Activated naive CD4-positive, alpha-beta T cell treated with anti-CD3 and anti-CD28 coated beads, Interleukin-2, amount 50 U/mL, for 24 hours (primary cell): ENCODE measurements around the gene ATF7.

Experiments
- H3K27ac Mint-ChIP-seq: one replicate; pipeline ENCODE4 v1.8.0; 2021; ENCODE audit warnings: mild to moderate bottlenecking, mixed read lengths
- H3K27me3 Mint-ChIP-seq: one replicate; pipeline ENCODE4 v1.8.0; 2021; ENCODE audit warnings: mixed read lengths
- H3K36me3 Mint-ChIP-seq: one replicate; pipeline ENCODE4 v1.8.0; 2021; ENCODE audit warnings: mixed read lengths
- H3K4me1 Mint-ChIP-seq: one replicate; pipeline ENCODE4 v1.8.0; 2021; ENCODE audit warnings: mixed read lengths
- H3K4me3 Mint-ChIP-seq: one replicate; pipeline ENCODE4 v1.8.0; 2021; ENCODE audit warnings: mild to moderate bottlenecking, mixed read lengths
- H3K9me3 Mint-ChIP-seq: one replicate; pipeline ENCODE4 v1.8.0; 2021; ENCODE audit warnings: mixed read lengths

ATF7 gene

GRCh38 chr12:53499266-53500141 lies 126.7 kb downstream of the ATF7 start, which contains the start of gene MAP3K12:
TSS of gene MAP3K12 (minus strand) at chr12:53499458. CDS start at chr12:53487391, 12,067 bp downstream.
- peak within 1 kb of the TSS; percentile 94 for H3K27ac Mint-ChIP-seq
- peaks cover 46% of the 10 kb centered on the region for H3K4me1 Mint-ChIP-seq
- H3K27me3 Mint-ChIP-seq, result no peaks in the 10 kb centered on the region
- H3K36me3 Mint-ChIP-seq, result no peaks in the 10 kb centered on the region
- peak within 1 kb of the TSS; percentile 91 for H3K4me3 Mint-ChIP-seq
- H3K9me3 Mint-ChIP-seq, result no peaks in the 10 kb centered on the region

DNA sequence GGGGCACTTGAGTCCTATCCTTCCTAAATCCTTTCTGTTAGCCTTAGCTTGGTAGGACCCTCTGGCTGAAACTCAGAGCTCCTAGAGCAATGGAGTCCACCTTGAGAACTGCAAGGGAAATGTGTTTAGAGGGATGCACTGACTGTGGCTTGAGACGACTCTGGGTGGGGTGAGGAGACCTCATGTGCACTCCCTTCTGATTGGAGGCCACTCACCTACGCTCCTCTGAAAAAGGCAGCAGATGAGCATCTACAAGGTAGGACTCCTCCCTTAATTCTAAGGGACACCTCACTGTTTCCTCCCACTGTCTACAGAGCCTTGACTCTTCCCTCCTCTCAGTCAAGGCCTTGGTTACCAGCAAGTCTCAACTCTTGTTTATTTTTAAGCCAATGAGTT lies 127.9 kb downstream of the ATF7 start:
- peak overlapping the region; percentile 84 for H3K27ac Mint-ChIP-seq
- no peaks in the 10 kb centered on the region for H3K27me3 Mint-ChIP-seq
- H3K9me3 Mint-ChIP-seq, result no peaks in the 10 kb centered on the region
- H3K4me3 Mint-ChIP-seq, result peak overlapping the region; percentile 91
- no peaks in the 10 kb centered on the region for H3K36me3 Mint-ChIP-seq
- H3K4me1 Mint-ChIP-seq, result peaks cover 54% of the 10 kb centered on the region

- Mint-ChIP-seq H3K36me3 (no peaks in the 10 kb centered on the region), H3K4me3 (no peak overlapping the region), H3K27ac (peak overlapping the region; percentile 55), H3K4me1 (peaks cover 53% of the 10 kb centered on the region), H3K27me3 (no peaks in the 10 kb centered on the region), H3K9me3 (no peaks in the 10 kb centered on the region)
Observed at GRCh38 chr12:53497461-53497860, 128.7 kb downstream of the ATF7 start.

DNA sequence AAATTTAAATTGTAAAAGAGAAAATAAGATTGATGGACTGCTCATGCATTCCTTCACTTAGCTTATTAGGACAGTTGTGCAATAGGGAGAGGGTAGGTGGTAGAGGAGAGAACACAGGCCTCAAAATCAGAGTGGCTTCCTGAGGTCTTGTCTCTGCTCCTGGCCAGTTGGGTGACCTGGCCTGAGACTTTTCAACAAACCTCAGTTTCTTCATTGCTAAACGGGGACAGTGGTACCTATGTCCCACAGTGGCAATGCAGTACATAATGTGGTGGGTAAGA lies 129.5 kb downstream of the ATF7 start:
- Mint-ChIP-seq H3K4me3 (no peak overlapping the region), H3K36me3 (no peaks in the 10 kb centered on the region), H3K27ac (peak overlapping the region; percentile 8), H3K27me3 (no peaks in the 10 kb centered on the region), H3K9me3 (no peaks in the 10 kb centered on the region), H3K4me1 (peaks cover 54% of the 10 kb centered on the region)

DNA sequence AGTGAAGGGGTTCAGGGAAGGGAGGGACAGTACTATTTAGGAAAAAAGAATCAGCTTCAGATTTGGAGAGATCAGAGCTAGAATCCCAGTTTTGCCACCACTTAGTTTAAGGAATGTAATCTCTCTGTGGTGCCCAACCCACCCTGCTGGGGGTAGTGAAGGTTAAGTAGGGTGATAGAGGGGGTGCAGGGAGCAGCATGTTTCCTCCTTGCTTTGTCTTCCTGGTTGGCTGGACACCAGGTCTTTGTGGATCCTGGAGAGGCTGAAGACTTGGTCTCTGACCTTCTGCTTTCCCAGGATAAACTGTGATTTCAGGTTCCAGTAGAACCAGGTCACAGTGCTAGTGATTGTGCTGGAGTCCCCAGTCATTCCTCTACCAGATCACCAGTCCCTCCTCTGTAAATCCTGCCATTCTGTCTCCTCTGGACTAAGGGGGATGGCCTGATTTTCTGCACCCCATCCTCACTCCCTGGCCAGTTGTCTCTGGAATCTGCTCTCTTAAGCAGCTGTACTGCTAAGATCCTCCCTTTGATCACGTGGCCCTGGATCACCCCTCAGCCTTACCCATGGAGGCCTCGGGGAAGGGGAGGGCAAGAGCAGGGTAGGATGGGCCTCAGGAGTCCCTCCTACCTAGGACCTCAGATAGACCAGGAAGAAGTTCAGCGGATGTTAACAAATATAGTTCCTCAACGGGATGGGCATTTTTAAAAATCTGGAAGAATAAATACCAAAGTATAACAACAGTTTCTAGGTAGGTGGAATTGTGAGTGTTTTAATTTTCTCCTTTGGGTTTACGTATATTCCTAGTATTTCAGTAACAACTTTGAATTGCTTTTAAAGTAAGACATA lies 130.1 kb downstream of the ATF7 start:
- Mint-ChIP-seq H3K27me3 (no peaks in the 10 kb centered on the region), H3K36me3 (no peaks in the 10 kb centered on the region), H3K4me3 (no peak overlapping the region), H3K27ac (peak overlapping the region; percentile 8), H3K9me3 (no peaks in the 10 kb centered on the region), H3K4me1 (peaks cover 54% of the 10 kb centered on the region)

- Mint-ChIP-seq H3K9me3 (no peaks in the 10 kb centered on the region), H3K4me1 (peaks cover 44% of the 10 kb centered on the region), H3K27me3 (no peaks in the 10 kb centered on the region), H3K27ac (peak overlapping the region; percentile 96), H3K4me3 (peak overlapping the region; percentile 94), H3K36me3 (no peaks in the 10 kb centered on the region)
Observed at GRCh38 chr12:53493610-53494391, 132.4 kb downstream of the ATF7 start.

GRCh38 chr12:53492830-53493609 lies 133.2 kb downstream of the ATF7 start:
- H3K27me3 Mint-ChIP-seq, result no peaks in the 10 kb centered on the region
- no peaks in the 10 kb centered on the region for H3K36me3 Mint-ChIP-seq
- H3K4me3 Mint-ChIP-seq, result peak overlapping the region; percentile 94
- H3K4me1 Mint-ChIP-seq, result peaks cover 36% of the 10 kb centered on the region
- no peaks in the 10 kb centered on the region for H3K9me3 Mint-ChIP-seq
- peak overlapping the region; percentile 96 for H3K27ac Mint-ChIP-seq

DNA sequence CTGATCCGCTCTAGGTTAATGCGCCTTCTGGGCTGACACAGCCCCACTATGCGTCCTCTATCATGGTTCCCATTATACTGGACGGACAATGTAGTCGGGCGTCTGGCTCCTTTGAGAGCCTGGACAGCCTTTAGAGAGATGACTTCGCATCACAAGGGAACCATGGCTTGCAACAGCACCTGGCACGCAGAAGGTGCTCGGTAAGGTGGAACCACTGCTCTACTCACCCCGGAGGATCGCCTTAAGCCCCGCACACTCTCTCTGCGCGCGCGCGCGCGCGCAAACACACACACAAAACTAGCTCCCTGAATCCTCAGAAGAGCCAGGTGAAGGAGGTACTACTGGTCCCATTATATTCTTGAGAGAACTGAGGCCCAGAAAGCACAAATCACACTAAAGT lies 134.0 kb downstream of the ATF7 start:
- H3K4me3 Mint-ChIP-seq, result peak overlapping the region; percentile 94
- peaks cover 28% of the 10 kb centered on the region for H3K4me1 Mint-ChIP-seq
- no peaks in the 10 kb centered on the region for H3K9me3 Mint-ChIP-seq
- peak overlapping the region; percentile 80 for H3K27ac Mint-ChIP-seq
- H3K27me3 Mint-ChIP-seq, result no peaks in the 10 kb centered on the region
- H3K36me3 Mint-ChIP-seq, result no peaks in the 10 kb centered on the region

GRCh38 chr12:53489242-53489864 lies 136.8 kb downstream of the ATF7 start:
- Mint-ChIP-seq H3K27me3 (no peaks in the 10 kb centered on the region), H3K4me3 (no peak overlapping the region), H3K9me3 (no peaks in the 10 kb centered on the region), H3K27ac (no peak overlapping the region), H3K36me3 (no peaks in the 10 kb centered on the region), H3K4me1 (peaks cover 22% of the 10 kb centered on the region)

DNA sequence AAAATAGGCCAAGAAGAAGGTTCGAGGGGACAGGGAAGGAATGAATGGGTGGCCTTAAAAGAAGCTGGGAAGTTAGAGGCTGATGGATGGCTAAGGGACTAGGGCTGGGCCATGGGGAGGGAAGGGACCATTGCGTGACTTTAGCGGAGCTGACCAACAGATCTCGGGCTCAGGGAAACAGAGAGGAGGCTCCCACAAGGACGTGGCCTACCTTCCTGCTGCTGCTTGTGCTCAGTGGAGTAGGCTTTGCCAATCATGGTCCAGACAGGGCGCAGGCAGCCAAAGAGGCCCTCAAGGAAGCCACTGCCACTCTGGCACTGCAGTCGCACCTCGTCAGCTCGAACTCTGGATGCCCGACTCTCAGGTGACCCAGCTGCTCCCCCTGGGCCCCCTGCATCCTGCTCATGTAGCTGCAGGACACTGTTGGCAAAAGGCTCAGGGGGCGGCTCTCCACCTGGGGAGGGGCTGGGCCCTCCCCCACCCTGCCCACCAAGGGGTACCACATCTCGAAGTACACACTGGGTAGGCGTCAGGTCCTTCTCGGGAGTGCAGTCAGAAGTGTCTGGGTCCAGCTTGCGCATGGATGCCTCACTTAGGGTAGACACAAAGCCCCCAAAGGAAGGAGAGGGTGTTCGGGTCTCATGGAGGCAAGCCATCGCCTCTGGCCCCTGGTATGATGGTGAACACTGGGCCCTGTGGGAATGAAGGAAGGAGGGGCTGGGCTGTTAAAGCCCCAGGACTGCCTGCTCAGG lies 139.3 kb downstream of the ATF7 start:
- peak overlapping the region; percentile 62 for H3K27ac Mint-ChIP-seq
- no peak overlapping the region for H3K4me3 Mint-ChIP-seq
- H3K36me3 Mint-ChIP-seq, result peaks cover 3% of the 10 kb centered on the region
- peaks cover 13% of the 10 kb centered on the region for H3K4me1 Mint-ChIP-seq
- H3K9me3 Mint-ChIP-seq, result no peaks in the 10 kb centered on the region
- H3K27me3 Mint-ChIP-seq, result no peaks in the 10 kb centered on the region

DNA sequence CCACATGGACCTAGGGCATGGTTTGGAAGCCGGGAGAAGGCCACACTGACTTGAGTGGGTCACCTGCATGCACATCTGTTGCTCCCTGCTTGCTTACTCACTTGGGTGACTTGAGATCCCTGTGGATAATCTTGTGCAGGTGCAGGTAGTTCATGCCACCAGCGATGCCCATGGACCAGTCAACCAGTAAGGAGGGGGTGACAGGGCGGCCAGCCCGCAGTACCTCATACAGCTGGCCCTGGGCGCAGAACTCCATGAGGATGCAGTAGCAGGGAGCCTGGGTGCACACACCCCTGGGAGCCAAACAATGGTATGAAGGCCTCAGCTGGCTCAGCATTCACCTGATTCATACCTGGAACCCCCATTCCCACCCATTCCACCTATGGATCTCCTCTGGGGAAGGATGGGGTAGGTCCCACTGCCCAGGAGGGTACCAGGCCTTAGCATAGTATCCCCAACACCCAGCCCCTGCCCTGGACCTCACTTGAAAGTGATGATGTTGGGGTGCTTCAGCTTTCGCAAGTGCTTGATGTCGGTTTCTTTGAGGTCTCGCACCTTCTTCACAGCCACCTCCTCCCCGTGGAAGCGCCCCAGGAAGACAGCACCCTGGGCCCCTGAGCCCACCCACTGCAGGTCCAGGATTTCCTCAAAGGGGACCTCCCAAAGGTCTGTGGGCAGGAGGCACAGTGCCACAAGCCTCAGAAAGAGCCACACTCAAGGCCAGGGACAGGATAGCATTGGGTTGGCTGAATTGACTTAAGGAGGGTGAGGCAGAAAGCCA lies 140.0 kb downstream of the ATF7 start:
- no peak overlapping the region for H3K4me3 Mint-ChIP-seq
- H3K9me3 Mint-ChIP-seq, result no peaks in the 10 kb centered on the region
- H3K27ac Mint-ChIP-seq, result peak overlapping the region; percentile 62

GRCh38 chr12:53484686-53485575 lies 141.3 kb downstream of the ATF7 start:
- Mint-ChIP-seq H3K27ac (peak overlapping the region; percentile 35), H3K4me1 (peaks cover 12% of the 10 kb centered on the region), H3K27me3 (no peaks in the 10 kb centered on the region), H3K36me3 (peaks cover 3% of the 10 kb centered on the region), H3K4me3 (no peak overlapping the region), H3K9me3 (no peaks in the 10 kb centered on the region)

More for the DNA sequence above, 140.0 kb downstream of the ATF7 start:
- Mint-ChIP-seq H3K4me1 (peaks cover 12% of the 10 kb centered on the region), H3K36me3 (peaks cover 3% of the 10 kb centered on the region), H3K27me3 (no peaks in the 10 kb centered on the region)
